Measurements from ENCODE around the gene MYO10. TPM values are rescaled to one million over a fixed set of nuclear protein-coding genes. Genes with fewer than 3 reads are reported as not detected.
A peak's percentile ranks its signal among the peaks of the same experiment; 100 is the strongest.
"Not testable (repeated sequence)": the region's sequence is repeated elsewhere in the genome, so short reads cannot be mapped to it uniquely, and the experiment has no call there.

Gene MYO10
- total and polyA plus RNA-seq, 8 donors: 32.6 to 71.5 (median 65.0) TPM

DNA sequence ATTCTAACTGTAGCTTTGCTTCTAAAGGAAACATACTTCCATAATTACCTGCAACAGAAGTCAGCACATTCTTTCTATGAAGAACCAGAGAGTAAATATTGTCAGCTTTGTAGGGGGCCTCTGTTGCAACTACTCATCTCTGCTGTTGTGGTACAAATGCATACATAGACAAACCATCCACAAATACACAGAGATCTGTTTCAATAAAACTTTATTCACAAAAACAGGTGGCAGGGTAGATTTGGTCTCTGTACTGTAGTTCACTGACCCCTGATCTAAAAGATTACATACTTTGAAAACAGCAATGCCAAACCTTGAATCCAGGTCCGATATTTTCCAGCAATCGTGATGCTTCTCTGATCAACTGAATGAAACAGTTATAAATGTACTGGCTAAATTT is 274.4 kb downstream of the MYO10 start:
- Histone ChIP-seq H3K4me1 (no peaks in the 10 kb centered on the region), H3K27ac (no peak overlapping the region), H3K36me3 (peaks cover 0 to 17% of the 10 kb centered on the region in 2 donors), H3K4me3 (no peak overlapping the region), H3K27me3 (no peaks in the 10 kb centered on the region), H3K9me3 (no peaks in the 10 kb centered on the region)
- TF ChIP-seq, protein P1, sequence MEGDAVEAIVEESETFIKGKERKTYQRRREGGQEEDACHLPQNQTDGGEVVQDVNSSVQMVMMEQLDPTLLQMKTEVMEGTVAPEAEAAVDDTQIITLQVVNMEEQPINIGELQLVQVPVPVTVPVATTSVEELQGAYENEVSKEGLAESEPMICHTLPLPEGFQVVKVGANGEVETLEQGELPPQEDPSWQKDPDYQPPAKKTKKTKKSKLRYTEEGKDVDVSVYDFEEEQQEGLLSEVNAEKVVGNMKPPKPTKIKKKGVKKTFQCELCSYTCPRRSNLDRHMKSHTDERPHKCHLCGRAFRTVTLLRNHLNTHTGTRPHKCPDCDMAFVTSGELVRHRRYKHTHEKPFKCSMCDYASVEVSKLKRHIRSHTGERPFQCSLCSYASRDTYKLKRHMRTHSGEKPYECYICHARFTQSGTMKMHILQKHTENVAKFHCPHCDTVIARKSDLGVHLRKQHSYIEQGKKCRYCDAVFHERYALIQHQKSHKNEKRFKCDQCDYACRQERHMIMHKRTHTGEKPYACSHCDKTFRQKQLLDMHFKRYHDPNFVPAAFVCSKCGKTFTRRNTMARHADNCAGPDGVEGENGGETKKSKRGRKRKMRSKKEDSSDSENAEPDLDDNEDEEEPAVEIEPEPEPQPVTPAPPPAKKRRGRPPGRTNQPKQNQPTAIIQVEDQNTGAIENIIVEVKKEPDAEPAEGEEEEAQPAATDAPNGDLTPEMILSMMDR (IDR thresholded peaks at IDR 0.05): no peak
- ATAC-seq (no peak), DNase-seq (no peak)
- intact Hi-C loops (cut with DNase I): no loop called here

DNA sequence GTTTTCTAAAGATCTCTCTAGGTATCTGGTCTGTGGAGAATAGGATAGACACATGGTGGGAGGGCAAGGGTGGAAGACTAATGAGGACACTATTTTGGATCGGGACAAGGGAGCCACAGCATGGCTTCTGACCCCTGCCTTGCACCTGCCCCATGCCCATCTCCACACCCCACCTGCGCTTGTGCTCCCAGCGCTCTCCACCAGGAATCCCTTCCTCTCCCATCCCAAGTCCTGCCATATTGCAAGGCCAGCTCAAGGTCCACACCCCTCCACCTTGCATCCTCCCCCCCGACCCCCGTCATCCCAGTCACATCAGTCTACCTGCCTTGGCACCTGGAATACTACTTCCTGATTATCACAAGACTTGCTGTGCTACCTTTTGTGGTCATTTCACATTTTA is 275.1 kb downstream of the MYO10 start:
- no peak overlapping the region for H3K27ac ChIP-seq
- H3K36me3 ChIP-seq: peaks cover 0 to 10% of the 10 kb centered on the region in 2 donors
- no peaks in the 10 kb centered on the region for H3K27me3 ChIP-seq
- no peak overlapping the region for H3K4me3 ChIP-seq
- ATAC-seq: no peak
- intact Hi-C loops (cut with DNase I): no loop called here
- no peaks in the 10 kb centered on the region for H3K9me3 ChIP-seq
- H3K4me1 ChIP-seq: peaks cover 0 to 3% of the 10 kb centered on the region in 2 donors
- TF ChIP-seq, protein P1 (IDR thresholded peaks at IDR 0.05): no peak
- DNase-seq: no peak

DNA sequence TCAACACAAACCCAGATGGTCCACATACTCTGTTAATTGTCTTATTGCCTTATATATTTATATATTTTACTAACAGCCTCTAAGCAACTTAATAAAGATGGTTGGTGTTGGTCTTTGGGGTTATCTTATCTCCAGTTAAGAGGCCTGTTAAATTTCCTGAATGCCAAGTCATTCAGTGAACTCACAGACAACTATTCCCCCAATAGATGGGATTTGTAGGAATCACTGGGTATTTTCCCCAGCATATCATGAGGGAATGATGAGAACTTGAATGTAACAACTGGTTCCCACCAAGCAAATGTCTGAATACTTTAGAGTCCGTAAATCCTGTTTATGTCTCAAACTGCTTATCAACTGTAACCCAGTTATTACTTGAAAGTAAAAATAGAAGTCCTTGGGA is 276.6 kb downstream of the MYO10 start:
- Histone ChIP-seq H3K4me3 (no peak overlapping the region), H3K4me1 (peaks cover 0 to 3% of the 10 kb centered on the region in 2 donors), H3K36me3 (peaks cover 0 to 4% of the 10 kb centered on the region in 2 donors), H3K27ac (no peak overlapping the region), H3K9me3 (no peaks in the 10 kb centered on the region), H3K27me3 (no peaks in the 10 kb centered on the region)
- intact Hi-C loops (cut with DNase I): no loop called here
- DNase-seq (no peak), ATAC-seq (no peak)
- TF ChIP-seq, protein P1 (IDR thresholded peaks at IDR 0.05): no peak

DNA sequence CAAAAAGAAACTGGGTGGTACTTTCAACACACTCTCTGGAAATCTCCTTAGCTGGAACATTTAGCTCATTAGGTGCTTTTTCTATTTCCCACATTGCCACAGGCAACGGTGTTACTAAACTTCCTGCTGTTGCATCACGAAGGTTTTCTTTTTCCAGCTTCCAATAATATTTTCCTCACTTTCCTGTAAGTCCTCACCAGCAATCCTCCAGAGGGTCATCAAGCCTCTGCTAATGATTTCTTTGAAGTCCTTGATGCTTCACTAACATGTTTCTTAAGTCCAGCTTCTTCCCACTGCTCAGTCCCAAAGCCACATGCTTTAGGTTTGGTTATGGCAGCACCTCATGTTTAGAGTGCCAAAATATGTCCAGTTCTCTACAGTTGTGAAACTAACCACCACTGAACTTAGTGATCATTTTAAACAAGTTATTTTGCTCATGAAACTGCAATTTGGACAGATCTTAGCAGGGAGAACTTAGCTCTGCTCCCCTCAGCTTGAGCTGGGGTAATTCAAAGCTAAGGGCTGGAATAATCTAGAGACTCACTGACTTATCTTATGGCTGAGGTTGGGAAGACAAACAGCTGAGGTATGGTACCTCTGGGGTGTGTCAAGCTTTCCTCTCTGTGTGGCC is 279.4 kb downstream of the MYO10 start:
- H3K4me1 ChIP-seq: peaks cover 0 to 3% of the 10 kb centered on the region in 2 donors
- H3K36me3 ChIP-seq: no peaks in the 10 kb centered on the region
- TF ChIP-seq, protein P1 (IDR thresholded peaks at IDR 0.05): no peak
- ATAC-seq (peak; percentile 35), DNase-seq (no peak)
- intact Hi-C loops (cut with DNase I): no loop called here
- no peaks in the 10 kb centered on the region for H3K27me3 ChIP-seq
- H3K27ac ChIP-seq: no peak overlapping the region
- H3K4me3 ChIP-seq: no peak overlapping the region
- no peaks in the 10 kb centered on the region for H3K9me3 ChIP-seq

DNA sequence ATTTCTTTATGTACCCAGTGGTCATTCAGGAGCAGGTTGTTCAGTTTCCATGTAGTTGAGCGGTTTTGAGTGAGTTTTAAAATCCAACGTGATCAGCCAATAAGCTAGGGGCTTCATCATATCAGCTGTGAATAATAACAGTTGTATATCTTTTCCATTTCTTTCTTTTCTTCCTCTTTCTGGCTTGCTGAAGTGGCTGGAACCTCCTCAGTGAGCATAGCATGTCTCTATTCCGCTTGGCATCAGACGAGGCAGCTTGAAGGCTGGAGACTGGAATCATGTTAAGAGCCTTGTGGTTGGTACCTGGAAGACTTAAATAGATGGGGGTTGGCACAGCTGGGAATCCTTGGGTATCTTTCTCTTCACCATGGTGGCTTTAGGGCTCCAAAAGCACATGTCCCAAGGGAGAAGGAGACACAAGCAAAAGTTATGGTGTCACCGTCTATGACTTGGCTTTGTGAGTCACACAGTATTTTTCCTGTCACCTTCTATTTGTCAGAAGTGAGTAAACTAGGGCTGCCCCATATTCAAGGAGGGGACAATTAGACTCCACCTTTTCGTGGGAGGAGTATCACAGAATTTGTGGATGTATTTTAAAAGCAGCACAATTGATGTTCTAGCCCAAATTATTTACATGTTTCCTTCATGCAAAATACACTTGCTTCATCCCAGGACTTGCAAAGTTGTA is 281.3 kb downstream of the MYO10 start:
- TF ChIP-seq, protein P1 (IDR thresholded peaks at IDR 0.05): no peak
- Histone ChIP-seq H3K27ac (no peak overlapping the region), H3K4me3 (no peak overlapping the region), H3K36me3 (no peaks in the 10 kb centered on the region), H3K9me3 (no peaks in the 10 kb centered on the region), H3K27me3 (no peaks in the 10 kb centered on the region), H3K4me1 (peaks cover 0 to 3% of the 10 kb centered on the region in 2 donors)
- no peak for DNase-seq
- no peak for ATAC-seq
- intact Hi-C loops (cut with DNase I): no loop called here

DNA sequence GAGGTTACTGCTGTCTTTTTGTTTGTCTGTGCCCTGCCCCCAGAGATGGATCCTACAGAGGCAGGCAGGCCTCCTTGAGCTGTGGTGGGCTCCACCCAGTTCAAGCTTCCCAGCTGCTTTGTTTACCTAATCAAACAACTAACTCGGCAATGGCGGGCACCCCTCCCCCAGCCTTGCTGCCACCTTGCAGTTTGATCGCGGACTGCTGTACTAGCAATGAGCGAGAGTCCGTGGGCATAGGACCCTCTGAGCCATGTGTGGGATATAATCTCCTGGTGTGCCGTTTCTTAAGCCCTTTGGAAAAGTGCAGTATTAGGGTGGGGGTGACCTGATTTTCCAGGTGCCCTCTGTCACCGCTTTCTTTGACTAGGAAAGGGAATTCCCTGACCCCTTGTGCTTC is 287.3 kb downstream of the MYO10 start:
- intact Hi-C loops (cut with DNase I); H3K4me3 ChIP-seq; H3K9me3 ChIP-seq; H3K27ac ChIP-seq; H3K27me3 ChIP-seq; ATAC-seq; DNase-seq; H3K4me1 ChIP-seq; H3K36me3 ChIP-seq: not testable (repeated sequence)

Measured in left lung (tissue), 10 donors.